8988T (cell line): ENCODE data around the gene CLCF1.
"Not testable (repeated sequence)": the region's sequence is repeated elsewhere in the genome, so short reads cannot be mapped to it uniquely, and the experiment has no call there.

Experiments used
- DNase-seq: peaks from one replicate; pipeline ENCODE4 v3.0.0; 2011

CLCF1 gene

DNA sequence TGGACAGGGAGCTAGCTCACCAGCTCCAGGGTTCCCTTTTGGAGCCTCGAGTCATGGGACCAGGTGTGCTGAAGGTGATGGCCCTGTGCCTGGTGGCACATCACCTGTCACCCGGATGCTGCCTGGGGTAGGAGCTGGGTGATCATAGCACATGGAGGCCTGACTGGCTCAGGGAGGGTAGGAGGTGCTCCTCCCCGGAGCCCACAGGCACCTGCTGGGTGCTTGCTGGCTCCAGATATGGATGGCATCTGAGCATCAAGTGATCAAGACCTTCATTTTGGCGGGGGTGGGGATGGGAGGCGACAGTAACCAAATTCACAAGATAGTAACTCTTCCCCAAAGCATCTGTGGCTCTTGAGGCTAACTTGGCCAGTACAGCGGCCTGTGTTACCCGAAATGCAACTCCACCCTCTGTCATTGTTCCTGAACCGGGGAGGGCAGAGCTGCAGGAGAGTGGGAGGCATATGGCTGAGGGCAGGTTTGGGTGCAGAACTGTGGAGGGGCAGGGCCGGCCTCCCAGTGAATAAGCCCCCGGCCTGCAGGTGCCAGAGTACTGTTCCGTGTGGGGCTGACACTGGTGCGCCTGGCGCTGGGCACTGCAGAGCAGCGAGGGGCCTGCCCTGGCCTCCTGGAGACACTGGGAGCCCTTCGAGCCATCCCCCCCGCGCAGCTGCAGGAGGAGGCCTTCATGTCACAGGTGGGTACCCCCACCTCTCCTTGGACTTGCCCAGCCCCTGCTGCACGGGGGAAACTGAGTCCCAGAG lies 35.2 kb upstream of the CLCF1 start:
- DNase-seq: no peak

DNA sequence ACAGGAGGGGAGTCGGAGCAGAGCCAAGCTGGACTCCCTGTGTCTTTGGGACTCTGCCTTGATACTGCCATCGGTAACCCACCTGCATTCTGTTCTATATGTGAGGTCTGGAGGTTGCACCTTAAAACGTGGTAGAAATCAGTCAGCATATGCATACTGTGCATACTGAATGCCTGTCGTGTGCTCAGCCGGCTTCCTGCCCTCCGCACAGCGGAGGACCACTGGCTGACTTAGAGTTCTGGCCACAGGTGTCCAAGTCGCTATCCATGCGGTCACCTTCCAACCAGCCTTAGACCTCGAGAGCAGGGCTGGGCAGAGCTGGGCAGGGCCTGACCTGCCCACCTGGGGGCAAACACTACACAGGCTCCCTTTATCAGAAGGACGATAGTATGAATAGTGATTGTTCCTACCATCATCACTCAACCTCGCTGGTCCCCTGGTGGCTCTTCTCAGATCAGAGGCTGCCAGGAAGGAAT lies 34.3 kb upstream of the CLCF1 start:
- DNase-seq: no peak

- peak; percentile 89 for DNase-seq
Observed at GRCh38 chr11:67406969-67407687, 33.7 kb upstream of the CLCF1 start.

DNA sequence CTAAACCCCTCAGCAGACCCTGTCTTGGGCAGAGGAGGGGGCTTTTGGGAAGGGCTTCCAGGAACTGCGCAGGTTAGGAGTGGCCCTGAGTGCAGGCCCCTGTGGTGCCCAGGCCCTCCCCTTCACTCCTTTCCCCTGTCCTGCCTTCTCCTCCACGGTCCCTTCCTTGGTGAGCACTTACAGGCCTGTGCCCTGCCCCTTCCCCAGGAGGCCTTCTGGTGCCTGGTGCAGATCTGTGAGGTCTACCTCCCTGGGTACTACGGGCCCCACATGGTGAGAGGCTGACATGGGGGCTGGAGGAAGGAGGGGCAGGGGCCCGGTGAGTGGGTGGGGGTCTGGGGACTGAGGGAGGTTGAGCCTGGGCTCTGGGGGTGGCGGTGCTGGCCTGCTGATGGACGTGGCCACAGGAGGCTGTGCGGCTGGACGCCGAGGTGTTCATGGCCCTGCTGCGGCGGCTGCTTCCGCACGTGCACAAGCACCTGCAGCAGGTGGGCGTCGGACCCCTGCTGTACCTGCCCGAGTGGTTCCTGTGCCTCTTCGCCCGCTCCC lies 33.1 kb upstream of the CLCF1 start:
- DNase-seq: no peak

DNA sequence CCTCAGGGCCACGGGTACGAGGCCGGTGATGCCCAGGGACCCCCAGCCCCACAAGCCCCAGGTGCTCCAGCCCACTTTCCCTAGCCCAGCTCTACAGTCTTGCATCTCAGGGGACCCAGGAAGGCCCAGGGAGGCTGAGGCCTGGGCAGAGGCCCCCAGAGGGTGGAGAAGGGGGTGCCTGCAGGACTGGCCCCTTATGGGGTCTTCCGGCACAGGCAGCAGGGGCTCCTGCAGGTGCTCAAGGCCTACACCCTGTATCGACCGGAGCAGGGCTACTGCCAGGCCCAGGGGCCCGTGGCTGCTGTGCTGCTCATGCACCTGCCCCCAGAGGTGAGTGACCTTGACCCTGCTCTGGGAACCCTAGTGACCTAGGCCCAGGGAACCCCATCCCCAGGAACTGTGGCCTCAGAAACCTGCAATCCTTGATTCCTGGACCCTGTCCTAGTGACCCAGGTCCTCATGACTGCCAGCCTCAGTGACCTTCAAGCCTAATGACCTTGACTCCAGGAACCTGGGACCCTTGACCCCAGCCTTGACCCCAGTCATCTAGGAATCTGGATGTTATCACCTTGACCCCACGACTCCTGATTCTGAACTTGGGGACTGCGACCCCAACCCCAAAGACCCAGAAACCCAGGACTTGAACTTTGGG lies 32.4 kb upstream of the CLCF1 start:
- no peak for DNase-seq

DNA sequence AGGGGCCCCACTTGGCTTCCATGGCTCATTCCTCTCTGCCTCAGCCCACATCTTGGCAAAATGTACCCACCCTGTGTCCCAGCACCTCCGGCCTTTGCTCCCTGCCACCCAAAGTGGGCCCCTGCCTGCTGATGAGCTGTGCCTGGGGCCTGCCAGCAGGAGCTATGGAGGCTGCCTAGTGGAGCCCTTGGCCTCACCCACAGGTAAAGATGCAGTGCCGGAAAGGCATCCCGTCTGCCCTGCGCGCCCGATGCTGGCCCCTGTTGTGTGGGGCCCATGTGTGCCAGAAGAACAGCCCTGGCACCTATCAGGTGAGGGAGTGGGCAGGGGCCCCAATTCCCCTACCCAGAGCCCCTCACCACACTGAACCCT lies 31.8 kb upstream of the CLCF1 start:
- no peak for DNase-seq

DNA sequence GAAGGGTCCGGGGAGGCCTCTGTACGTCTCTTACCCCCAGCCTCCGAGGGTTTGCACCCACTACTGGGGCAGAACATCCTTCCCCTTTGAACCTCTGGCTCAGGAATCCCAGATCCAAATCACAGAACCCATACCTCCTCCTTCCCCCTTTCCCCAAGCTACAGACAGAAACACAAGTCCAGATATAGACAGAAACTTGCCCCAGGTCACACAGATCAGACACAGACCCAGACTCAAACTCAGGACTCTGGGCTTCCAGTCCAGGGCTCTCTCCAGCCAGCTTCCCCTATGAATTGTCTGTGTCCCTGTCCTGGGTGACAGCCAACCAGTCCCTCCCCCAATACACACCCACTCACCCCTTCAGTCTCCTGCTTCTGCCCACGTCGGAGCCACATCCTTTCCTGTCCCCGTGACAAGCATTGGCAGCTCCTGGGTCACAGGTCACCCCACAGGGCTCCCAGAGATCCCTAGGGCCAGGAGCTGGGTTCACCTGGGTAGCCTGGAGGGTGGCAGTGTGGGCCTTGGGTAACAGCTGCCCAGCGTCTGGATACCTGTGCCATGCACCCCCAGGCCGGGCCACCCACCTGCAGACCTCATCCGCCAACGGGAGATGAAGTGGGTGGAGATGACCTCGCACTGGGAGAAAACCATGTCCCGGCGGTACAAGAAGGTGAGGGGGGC lies 31.3 kb upstream of the CLCF1 start:
- no peak for DNase-seq

- not testable (repeated sequence) for DNase-seq
Observed at GRCh38 chr11:67403085-67403484, 29.7 kb upstream of the CLCF1 start.

GRCh38 chr11:67402192-67402839 lies 28.9 kb upstream of the CLCF1 start:
- DNase-seq: not testable (repeated sequence)

- peak; percentile 100 for DNase-seq
Observed at GRCh38 chr11:67401495-67402191, 28.2 kb upstream of the CLCF1 start, which contains the start of gene PPP1CA. Gene PPP1CA, minus strand, starts transcription at chr11:67401858. Its CDS starts 76 bp downstream, at chr11:67401782.

DNA sequence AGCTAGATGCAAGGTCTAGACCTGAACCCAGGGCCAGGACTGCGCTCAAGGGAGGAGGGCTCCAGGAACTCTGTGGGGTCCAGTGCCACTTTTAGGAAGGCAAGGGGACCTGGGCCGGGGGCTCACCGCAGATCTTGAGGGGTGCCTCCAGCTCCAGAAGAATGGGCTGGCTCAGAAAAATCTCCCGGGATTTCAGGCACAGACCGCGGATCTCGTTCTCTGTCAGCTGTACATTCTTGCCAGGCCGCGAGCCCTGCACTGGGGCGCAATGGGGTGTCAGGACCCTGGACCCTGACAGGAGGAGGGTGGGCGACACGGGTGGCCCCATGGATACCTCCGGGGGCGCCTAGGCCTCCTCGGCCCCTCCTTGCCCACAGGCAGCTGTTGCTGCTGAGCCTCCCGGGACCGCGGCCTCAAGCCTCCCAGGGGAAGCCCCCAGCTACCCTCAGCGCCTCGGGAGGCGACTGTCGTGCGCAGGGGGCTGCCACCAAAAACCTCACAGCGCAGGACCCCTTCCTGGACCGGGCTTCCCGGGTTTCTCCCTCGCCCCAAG lies 27.6 kb upstream of the CLCF1 start:
- DNase-seq: no peak

- DNase-seq: no peak
Observed at GRCh38 chr11:67400251-67400941, 27.0 kb upstream of the CLCF1 start.

DNA sequence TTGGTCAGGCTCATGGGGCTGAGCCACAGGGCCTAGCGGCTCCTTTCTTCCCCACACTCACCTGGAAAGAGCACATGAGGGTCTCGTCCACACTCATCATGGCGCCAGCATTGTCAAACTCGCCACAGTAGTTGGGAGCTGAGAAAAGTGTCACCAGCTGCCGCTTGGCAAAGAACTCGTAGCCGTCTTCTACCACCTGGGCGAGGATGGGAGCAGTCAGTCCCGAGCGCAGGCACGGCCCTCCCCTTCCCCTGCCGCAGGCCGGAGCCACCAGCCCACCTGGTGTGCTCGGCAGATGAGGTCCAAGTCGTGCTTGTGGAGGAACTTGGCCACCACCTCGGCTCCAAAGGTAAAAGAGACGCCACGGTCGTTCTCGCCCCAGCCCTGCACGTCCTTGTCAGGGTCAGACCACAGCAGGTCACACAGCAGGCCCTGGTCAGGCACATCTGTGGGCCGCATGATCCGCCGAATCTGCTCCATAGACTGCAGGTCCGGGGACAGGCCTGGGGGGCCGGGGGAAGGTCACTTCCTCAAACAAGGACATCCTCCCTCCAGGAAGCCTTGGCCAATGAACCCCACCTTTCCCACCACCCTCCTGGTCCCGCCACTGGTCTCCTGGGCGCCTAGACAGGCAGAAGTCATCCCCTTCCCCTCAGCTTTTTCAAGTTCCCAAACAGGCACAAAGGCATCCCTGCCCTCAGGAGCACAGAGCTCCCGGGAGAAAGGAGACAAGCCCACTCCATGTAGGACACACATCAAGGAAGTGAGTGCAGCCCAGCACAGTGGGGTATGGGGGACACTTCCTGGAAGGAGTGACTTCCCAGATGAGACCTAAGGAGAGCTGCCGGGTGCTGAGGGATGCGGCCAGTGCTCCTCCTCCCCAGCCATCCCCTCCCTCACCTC lies 25.5 kb upstream of the CLCF1 start:
- DNase-seq: no peak

- DNase-seq: no peak
Observed at GRCh38 chr11:67397986-67398660, 24.7 kb upstream of the CLCF1 start.

GRCh38 chr11:67397536-67397935 lies 24.1 kb upstream of the CLCF1 start:
- DNase-seq: no peak

DNA sequence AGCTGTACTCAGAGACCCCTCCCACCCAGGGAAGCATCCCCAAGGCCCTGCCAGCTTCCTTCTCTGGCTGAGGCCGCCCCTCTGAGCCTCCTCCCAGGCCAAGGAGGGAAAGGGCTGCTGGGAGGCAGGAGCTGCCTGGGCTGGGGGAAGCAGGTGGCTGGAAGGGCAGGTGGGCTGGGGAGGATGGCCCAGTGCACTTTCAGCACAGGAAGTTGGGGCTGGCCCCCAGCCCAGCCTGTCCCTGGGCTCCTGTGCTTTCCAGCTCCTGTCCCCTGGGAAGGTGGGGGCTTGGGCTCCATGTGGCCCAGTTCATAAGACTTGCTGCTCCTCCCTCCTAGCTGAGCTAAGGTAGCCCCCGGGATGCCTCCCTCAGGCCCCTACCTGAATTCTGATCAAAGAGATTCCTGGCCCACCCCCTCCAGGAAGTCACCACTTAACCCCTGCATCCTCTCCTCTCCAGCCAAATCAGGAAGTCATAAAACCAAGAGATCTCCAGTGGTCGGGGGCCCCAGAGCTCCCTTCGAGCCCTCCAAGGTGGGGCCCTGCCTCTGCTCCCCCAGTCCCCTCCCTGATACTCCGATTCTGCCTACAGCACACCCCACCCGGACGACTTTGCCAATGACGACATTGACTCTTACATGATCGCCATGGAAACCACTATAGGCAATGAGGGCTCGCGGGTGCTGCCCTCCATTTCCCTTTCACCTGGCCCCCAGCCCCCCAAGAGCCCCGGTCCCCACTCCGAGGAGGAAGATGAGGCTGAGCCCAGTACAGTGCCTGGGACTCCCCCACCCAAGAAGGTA lies 23.4 kb upstream of the CLCF1 start:
- no peak for DNase-seq

DNA sequence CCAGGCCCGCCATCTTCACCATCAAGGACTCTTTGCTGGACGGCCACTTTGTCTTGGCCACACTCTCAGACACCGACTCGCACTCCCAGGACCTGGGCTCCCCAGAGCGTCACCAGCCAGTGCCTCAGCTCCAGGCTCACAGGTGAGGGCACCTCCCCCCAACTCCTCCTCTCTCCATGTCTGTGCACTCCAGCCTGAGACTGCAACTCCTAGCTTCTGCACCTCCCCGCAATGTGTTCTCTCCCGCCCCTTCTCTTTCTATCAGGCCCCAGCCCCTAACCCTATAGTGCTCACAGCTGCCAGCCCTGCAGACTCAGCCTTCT lies 22.8 kb upstream of the CLCF1 start:
- no peak for DNase-seq

GRCh38 chr11:67395555-67396258 lies 22.3 kb upstream of the CLCF1 start:
- no peak for DNase-seq
